HG03565 (cell line): ENCODE measurements around the gene KCNJ6.
"Not testable (repeated sequence)": the region's sequence is repeated elsewhere in the genome, so short reads cannot be mapped to it uniquely, and the experiment has no call there.

Experiments
- ATAC-seq: cut with Tn5 transposase; IDR thresholded peaks from one replicate; pipeline ENCODE4 v1.9.1; 2021; ENCODE audit warnings: mild to moderate bottlenecking, moderate library complexity; ENCODE audit not compliant: unreplicated experiment

The KCNJ6 gene

GRCh38 chr21:37618081-37618480 is 298.2 kb downstream of the KCNJ6 start:
- no peak for ATAC-seq

- ATAC-seq = no peak
Measured at GRCh38 chr21:37615962-37616361, 300.3 kb downstream of the KCNJ6 start.

- no peak for ATAC-seq
Measured at GRCh38 chr21:37614351-37614875, 301.8 kb downstream of the KCNJ6 start.

GRCh38 chr21:37607081-37607480 is 309.2 kb downstream of the KCNJ6 start:
- no peak for ATAC-seq

GRCh38 chr21:37606549-37606948 is 309.7 kb downstream of the KCNJ6 start:
- ATAC-seq = no peak

- no peak for ATAC-seq
Measured at GRCh38 chr21:37605006-37605405, 311.3 kb downstream of the KCNJ6 start.

GRCh38 chr21:37603129-37603528 is 313.1 kb downstream of the KCNJ6 start:
- ATAC-seq = no peak

GRCh38 chr21:37601915-37602314 is 314.3 kb downstream of the KCNJ6 start:
- ATAC-seq = no peak

- ATAC-seq = no peak
Measured at GRCh38 chr21:37601027-37601426, 315.2 kb downstream of the KCNJ6 start.

GRCh38 chr21:37595944-37596343 is 320.3 kb downstream of the KCNJ6 start:
- ATAC-seq = no peak

- ATAC-seq = no peak
Measured at GRCh38 chr21:37594472-37594951, 321.7 kb downstream of the KCNJ6 start.

GRCh38 chr21:37593740-37594471 is 322.4 kb downstream of the KCNJ6 start:
- no peak for ATAC-seq

GRCh38 chr21:37593015-37593414 is 323.2 kb downstream of the KCNJ6 start:
- no peak for ATAC-seq

- ATAC-seq = no peak
Measured at GRCh38 chr21:37592496-37592895, 323.8 kb downstream of the KCNJ6 start.

- ATAC-seq = not testable (repeated sequence)
Measured at GRCh38 chr21:37591994-37592393, 324.3 kb downstream of the KCNJ6 start.

- not testable (repeated sequence) for ATAC-seq
Measured at GRCh38 chr21:37590836-37591235, 325.4 kb downstream of the KCNJ6 start.

- not testable (repeated sequence) for ATAC-seq
Measured at GRCh38 chr21:37588644-37589043, 327.6 kb downstream of the KCNJ6 start.

- ATAC-seq = no peak
Measured at GRCh38 chr21:37587635-37588177, 328.6 kb downstream of the KCNJ6 start.

GRCh38 chr21:37587203-37587602 is 329.1 kb downstream of the KCNJ6 start:
- no peak for ATAC-seq

GRCh38 chr21:37582590-37582989 is 333.7 kb downstream of the KCNJ6 start:
- ATAC-seq = no peak

GRCh38 chr21:37580666-37581065 is 335.6 kb downstream of the KCNJ6 start:
- ATAC-seq = no peak

GRCh38 chr21:37579356-37579755 is 336.9 kb downstream of the KCNJ6 start:
- ATAC-seq = no peak
